HEK293 (cell line): ENCODE results near the gene CEMIP2.

Source experiments
- CTCF ChIA-PET: fragments of 350-600 bp; formaldehyde crosslinking; extraction: SDS; loops from one replicate; lab custom pipeline; 2021; ENCODE audit warnings: antibody characterized with exemption; lab: Yijun Ruan, JAX
- POLR2A ChIA-PET: fragments of 300-600 bp; formaldehyde crosslinking; extraction: SDS; loops from one replicate; lab custom pipeline; 2020; ENCODE audit warnings: antibody characterized with exemption, inconsistent platforms; lab: Yijun Ruan, JAX
- H3K27ac ChIP-seq: fragments of 200-500 bp; sonication (Bioruptor generic); 2 replicates; pipeline ENCODE4 v1.5.1; 2014; ENCODE audit warnings: low read depth, low read length, control low read depth, inconsistent platforms; ENCODE audit errors: extremely low read depth
- H3K36me3 ChIP-seq, 2 experiments: fragments of 200-500 bp in 1 of 2; sonication (Bioruptor generic) in 1 of 2; 1 replicate in 1 of 2; 2 replicates in 1 of 2; pipeline ENCODE4 v1.5.1; 2014 to 2017; ENCODE audit warnings: inconsistent platforms in 2 of 2, low read length in 2 of 2; ENCODE audit not compliant: control insufficient read depth in 2 of 2, insufficient read depth in 1 of 2
- H3K4me1 ChIP-seq: fragments of 200-500 bp; sonication (Bioruptor generic); 2 replicates; pipeline ENCODE4 v1.5.1; 2014; ENCODE audit warnings: mild to moderate bottlenecking, low read length, inconsistent platforms; ENCODE audit not compliant: control insufficient read depth, insufficient read depth
- H3K4me3 ChIP-seq: 2 replicates; pipeline ENCODE4 v1.5.1; 2011; ENCODE audit warnings: low read depth, mild to moderate bottlenecking, control low read depth, low read length, moderate library complexity
- H3K9me3 ChIP-seq: fragments of 200-500 bp; sonication (Bioruptor generic); 2 replicates; pipeline ENCODE4 v1.5.1; 2014; ENCODE audit warnings: low read depth, low read length, inconsistent platforms; ENCODE audit not compliant: control insufficient read depth, insufficient read depth
- BCL11A ChIP-seq: fragments of 450-650 bp; formaldehyde crosslinking; IDR thresholded peaks from 2 replicates; pipeline ENCODE4 v1.5.1; 2016; ENCODE audit warnings: low read depth, missing biosample characterization, missing genetic modification characterization
- GFI1B ChIP-seq: fragments of 450-650 bp; formaldehyde crosslinking; IDR thresholded peaks from 2 replicates; pipeline ENCODE4 v1.5.1; 2016; ENCODE audit warnings: missing biosample characterization, missing genetic modification characterization
- KLF17 ChIP-seq: fragments of 450-650 bp; formaldehyde crosslinking; IDR thresholded peaks from 2 replicates; pipeline ENCODE4 v1.5.1; 2016; ENCODE audit warnings: missing biosample characterization, missing genetic modification characterization
- KLF8 ChIP-seq: fragments of 450-650 bp; formaldehyde crosslinking; IDR thresholded peaks from 2 replicates; pipeline ENCODE4 v1.5.1; 2016; ENCODE audit warnings: missing biosample characterization, missing genetic modification characterization
- PRDM1 ChIP-seq: fragments of 450-650 bp; formaldehyde crosslinking; IDR thresholded peaks from 2 replicates; pipeline ENCODE4; 2016; ENCODE audit warnings: missing biosample characterization, missing genetic modification characterization
- SP7 ChIP-seq: fragments of 450-650 bp; formaldehyde crosslinking; IDR thresholded peaks from 2 replicates; pipeline ENCODE4 v1.5.1; 2016; ENCODE audit warnings: missing biosample characterization, missing genetic modification characterization
- ZFP3 ChIP-seq: fragments of 450-650 bp; formaldehyde crosslinking; IDR thresholded peaks from 2 replicates; pipeline ENCODE4 v1.5.1; 2016; ENCODE audit warnings: low read depth, missing biosample characterization, missing genetic modification characterization
- ZNF18 ChIP-seq: fragments of 450-650 bp; formaldehyde crosslinking; IDR thresholded peaks from 2 replicates; pipeline ENCODE4 v1.5.1; 2016; ENCODE audit warnings: missing biosample characterization, missing genetic modification characterization
- ZNF292 ChIP-seq: fragments of 450-650 bp; formaldehyde crosslinking; IDR thresholded peaks from 2 replicates; pipeline ENCODE4 v1.5.1; 2016; ENCODE audit warnings: low read depth, missing biosample characterization, missing genetic modification characterization, borderline replicate concordance
- ZNF366 ChIP-seq: fragments of 450-650 bp; formaldehyde crosslinking; conservative IDR thresholded peaks from 2 replicates; pipeline ENCODE4 v1.5.1; 2016; ENCODE audit warnings: missing biosample characterization, missing genetic modification characterization
- ZNF37A ChIP-seq: fragments of 450-650 bp; IDR thresholded peaks from 2 replicates; pipeline ENCODE4 v1.5.1; 2018; ENCODE audit warnings: missing biosample characterization, missing genetic modification characterization
- ZNF501 ChIP-seq: fragments of 450-650 bp; formaldehyde crosslinking; IDR thresholded peaks from 2 replicates; pipeline ENCODE4 v1.5.1; 2016; ENCODE audit warnings: missing biosample characterization, missing genetic modification characterization
- ZNF624 ChIP-seq: fragments of 450-650 bp; formaldehyde crosslinking; IDR thresholded peaks from 2 replicates; pipeline ENCODE4 v1.5.1; 2017; ENCODE audit warnings: missing biosample characterization, missing genetic modification characterization
- ZNF76 ChIP-seq: fragments of 450-650 bp; formaldehyde crosslinking; IDR thresholded peaks from 2 replicates; pipeline ENCODE4; 2016; ENCODE audit warnings: low read depth, missing biosample characterization, missing genetic modification characterization, borderline replicate concordance
- ZNF830 ChIP-seq: fragments of 450-650 bp; IDR thresholded peaks from 2 replicates; pipeline ENCODE4 v1.5.0; 2018; ENCODE audit warnings: missing biosample characterization, missing genetic modification characterization, low read depth, mild to moderate bottlenecking, moderate library complexity
- ZSCAN30 ChIP-seq: fragments of 450-650 bp; IDR thresholded peaks from 2 replicates; pipeline ENCODE4 v1.5.1; 2018; ENCODE audit warnings: missing biosample characterization, mild to moderate bottlenecking, missing genetic modification characterization, moderate library complexity
- TF ChIP-seq, protein P1 (sequence below): fragments of 450-650 bp; formaldehyde crosslinking; IDR thresholded peaks from 2 replicates; pipeline ENCODE4 v1.5.1; 2016; ENCODE audit warnings: missing biosample characterization, missing genetic modification characterization

The CEMIP2 gene

DNA sequence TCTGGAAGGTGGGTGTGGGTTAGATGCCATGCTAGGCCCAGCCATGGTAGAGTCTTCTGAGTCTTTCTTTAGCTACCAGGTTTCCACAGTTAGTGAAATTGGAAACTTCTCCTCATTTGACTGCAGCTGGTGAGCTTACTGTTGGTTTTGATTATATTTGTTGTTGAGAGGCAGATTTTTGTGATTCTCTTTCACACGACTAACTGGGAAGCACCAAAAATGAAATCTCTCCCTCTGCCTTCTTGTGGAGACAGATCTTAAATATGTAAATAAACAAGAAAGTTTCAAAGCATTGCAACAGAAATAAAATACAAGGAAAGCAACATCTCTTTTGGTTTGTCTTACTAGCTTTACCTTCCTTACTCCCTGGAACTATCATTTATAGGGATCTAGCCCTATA, 122.2 kb downstream of the CEMIP2 start:
- POLR2A ChIA-PET: interaction anchor here (0.7 to 1.1 kb wide), 2 partner anchors 10 to 113 kb away, joined by 3 read pairs; no protein-coding TSS in a partner anchor
- H3K9me3 ChIP-seq: no peaks in the 10 kb centered on the region
- H3K36me3 ChIP-seq: no peaks in the 10 kb centered on the region
- H3K4me3 ChIP-seq: no peak overlapping the region
- no peaks in the 10 kb centered on the region for H3K4me1 ChIP-seq
- H3K27ac ChIP-seq: no peak overlapping the region
- TF ChIP-seq ZNF18 (tag by site-specific recombination): no peak
- no peak for TF ChIP-seq SP7
- no peak for TF ChIP-seq ZNF76 (tag by site-specific recombination)
- TF ChIP-seq ZNF37A: no peak
- TF ChIP-seq, protein P1, sequence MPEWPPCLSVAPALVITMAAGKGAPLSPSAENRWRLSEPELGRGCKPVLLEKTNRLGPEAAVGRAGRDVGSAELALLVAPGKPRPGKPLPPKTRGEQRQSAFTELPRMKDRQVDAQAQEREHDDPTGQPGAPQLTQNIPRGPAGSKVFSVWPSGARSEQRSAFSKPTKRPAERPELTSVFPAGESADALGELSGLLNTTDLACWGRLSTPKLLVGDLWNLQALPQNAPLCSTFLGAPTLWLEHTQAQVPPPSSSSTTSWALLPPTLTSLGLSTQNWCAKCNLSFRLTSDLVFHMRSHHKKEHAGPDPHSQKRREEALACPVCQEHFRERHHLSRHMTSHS (tag by site-specific recombination): no peak
- TF ChIP-seq ZNF501 (tag by site-specific recombination): no peak
- no peak for TF ChIP-seq KLF8 (tag by site-specific recombination)
- TF ChIP-seq KLF17: no peak
- TF ChIP-seq ZSCAN30 (tag by site-specific recombination): no peak
- TF ChIP-seq, all 188 proteins: peak for 0
- CTCF ChIA-PET: interaction anchor here (0.8 to 2.4 kb wide), 4 partner anchors 18 to 162 kb away, joined by 3 to 8 read pairs (median 6); no protein-coding TSS in a partner anchor

DNA sequence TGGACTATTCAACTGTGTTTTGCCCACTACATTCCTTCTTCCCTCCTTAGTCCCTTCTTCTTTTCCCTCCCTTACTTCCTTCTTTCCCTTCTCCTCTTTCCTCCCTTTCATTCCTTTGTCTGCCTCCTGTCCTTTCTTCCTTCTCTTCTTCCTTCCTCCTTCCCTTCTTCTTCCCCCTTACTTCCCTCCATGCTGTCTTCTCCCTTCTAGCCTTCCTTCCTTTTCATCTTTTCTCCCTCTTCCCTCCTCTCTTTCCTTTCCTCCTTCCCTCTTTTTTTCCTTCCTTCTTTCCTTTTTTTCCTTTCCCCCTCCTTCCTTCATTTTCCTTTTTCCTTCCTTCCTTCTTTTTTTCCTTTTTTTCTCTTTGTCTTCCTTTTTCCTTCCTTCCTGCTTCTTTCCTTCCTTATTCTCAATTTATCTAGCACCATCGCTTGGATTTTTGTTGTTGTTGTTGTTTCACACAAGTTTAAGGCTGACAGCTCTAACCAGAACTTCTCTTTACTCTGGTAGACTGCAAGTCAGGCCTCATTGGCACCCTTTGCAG, 123.4 kb downstream of the CEMIP2 start:
- H3K9me3 ChIP-seq: no peaks in the 10 kb centered on the region
- ChIA-PET POLR2A (no interaction called here), CTCF (no interaction called here)
- H3K4me3 ChIP-seq: no peak overlapping the region
- no peaks in the 10 kb centered on the region for H3K36me3 ChIP-seq
- H3K4me1 ChIP-seq: no peaks in the 10 kb centered on the region
- TF ChIP-seq ZFP3 (tag by site-specific recombination) (no peak), ZNF366 (peak; percentile 89), PRDM1 (tag by site-specific recombination) (peak; percentile 44; the same call in 1 of the 2 replicates), ZNF292 (no peak), ZNF624 (tag by site-specific recombination) (no peak), BCL11A (tag by site-specific recombination) (no peak), GFI1B (no peak)
- no peak overlapping the region for H3K27ac ChIP-seq

GRCh38 chr9:71643330-71643729, 125.0 kb downstream of the CEMIP2 start:
- POLR2A ChIA-PET: no interaction called here
- Histone ChIP-seq H3K27ac (no peak overlapping the region), H3K9me3 (no peaks in the 10 kb centered on the region), H3K36me3 (no peaks in the 10 kb centered on the region), H3K4me3 (no peak overlapping the region), H3K4me1 (no peaks in the 10 kb centered on the region)
- TF ChIP-seq PRDM1 (tag by site-specific recombination) (peak; percentile 77), ZNF830 (tag by site-specific recombination) (no peak)
- CTCF ChIA-PET: interaction anchor here (0.7 kb wide), 1 partner anchor 135 kb away, joined by 3 read pairs; no protein-coding TSS in a partner anchor
